HG03442 (cell line): Measurements from ENCODE around the gene ANKRD52.
"Not testable (repeated sequence)": the region's sequence is repeated elsewhere in the genome, so short reads cannot be mapped to it uniquely, and the experiment has no call there.

Experiments
- ATAC-seq: cut with Tn5 transposase; IDR thresholded peaks from one replicate; pipeline ENCODE4 v1.9.1; 2021; ENCODE audit warnings: mild to moderate bottlenecking, moderate library complexity; ENCODE audit not compliant: unreplicated experiment

The ANKRD52 gene

GRCh38 chr12:56213878-56214277 lies 44.3 kb downstream of the ANKRD52 start:
- ATAC-seq = no peak

- ATAC-seq = no peak
Observed at GRCh38 chr12:56212361-56212760, 45.8 kb downstream of the ANKRD52 start.

GRCh38 chr12:56208006-56208405 lies 50.2 kb downstream of the ANKRD52 start:
- no peak for ATAC-seq

GRCh38 chr12:56206452-56207166 lies 51.6 kb downstream of the ANKRD52 start:
- no peak for ATAC-seq

GRCh38 chr12:56205445-56205844 lies 52.7 kb downstream of the ANKRD52 start:
- no peak for ATAC-seq

GRCh38 chr12:56204275-56204674 lies 53.9 kb downstream of the ANKRD52 start:
- ATAC-seq = no peak

- no peak for ATAC-seq
Observed at GRCh38 chr12:56202838-56203237, 55.3 kb downstream of the ANKRD52 start.

GRCh38 chr12:56202366-56202765 lies 55.8 kb downstream of the ANKRD52 start:
- no peak for ATAC-seq

- ATAC-seq = no peak
Observed at GRCh38 chr12:56198836-56199235, 59.3 kb downstream of the ANKRD52 start.

- no peak for ATAC-seq
Observed at GRCh38 chr12:56197921-56198635, 60.1 kb downstream of the ANKRD52 start.

- not testable (repeated sequence) for ATAC-seq
Observed at GRCh38 chr12:56196818-56197550, 61.2 kb downstream of the ANKRD52 start.

- ATAC-seq = no peak
Observed at GRCh38 chr12:56193025-56193578, 65.1 kb downstream of the ANKRD52 start.

GRCh38 chr12:56192582-56192981 lies 65.6 kb downstream of the ANKRD52 start:
- no peak for ATAC-seq

GRCh38 chr12:56190695-56191155 lies 67.5 kb downstream of the ANKRD52 start:
- ATAC-seq = no peak

- ATAC-seq = peak; percentile 30
Observed at GRCh38 chr12:56189918-56190694, 68.1 kb downstream of the ANKRD52 start.

- ATAC-seq = peak; percentile 73
Observed at GRCh38 chr12:56189099-56189917, 68.9 kb downstream of the ANKRD52 start, which contains the start of gene SMARCC2. TSS of gene SMARCC2 (minus strand) at chr12:56189483. CDS start at chr12:56189461, 22 bp downstream.

GRCh38 chr12:56188778-56189098 lies 69.4 kb downstream of the ANKRD52 start:
- ATAC-seq = no peak

- ATAC-seq = no peak
Observed at GRCh38 chr12:56188131-56188777, 69.9 kb downstream of the ANKRD52 start.
